NCI-H1694 treated with DMSO at 0.1 percent for 48 hours (cell line): ENCODE measurements around the gene SMIM43.
A peak's percentile ranks its signal among the peaks of the same experiment; 100 is the strongest.
"Not testable (repeated sequence)": the region's sequence is repeated elsewhere in the genome, so short reads cannot be mapped to it uniquely, and the experiment has no call there.

Source experiments
- DNase-seq: peaks from one replicate; lab custom pipeline; 2025; lab: John Stamatoyannopoulos, UW

Gene SMIM43

DNA sequence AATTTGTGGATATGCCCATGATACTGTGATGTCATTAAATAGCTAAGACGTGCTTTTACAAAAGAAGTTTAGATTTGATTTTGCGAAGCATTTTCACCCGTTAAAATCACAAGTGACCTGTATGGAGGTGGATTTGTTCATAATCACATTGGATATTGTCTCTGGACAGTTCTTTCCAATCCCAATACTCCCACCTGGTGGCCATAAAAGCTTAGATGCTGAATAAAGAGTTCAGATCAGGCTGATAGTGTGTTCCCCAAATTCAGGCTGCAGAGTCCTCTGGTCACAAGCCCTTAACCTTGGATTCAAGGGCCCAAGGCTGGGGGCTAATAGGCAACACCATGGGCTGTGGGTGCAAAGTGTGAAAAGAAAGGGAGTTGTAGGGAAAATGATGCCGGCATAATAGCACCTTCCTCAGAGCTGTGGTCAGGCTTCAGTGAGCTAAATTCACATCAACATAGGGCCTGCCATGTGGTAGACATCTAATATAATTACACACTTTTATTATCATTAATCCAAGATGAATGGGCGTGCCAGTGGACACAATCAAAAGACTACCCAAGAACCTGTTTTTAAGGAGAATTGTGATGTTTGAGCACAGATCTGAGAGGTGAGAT, 28.1 kb downstream of the SMIM43 start:
- DNase-seq, result no peak

DNA sequence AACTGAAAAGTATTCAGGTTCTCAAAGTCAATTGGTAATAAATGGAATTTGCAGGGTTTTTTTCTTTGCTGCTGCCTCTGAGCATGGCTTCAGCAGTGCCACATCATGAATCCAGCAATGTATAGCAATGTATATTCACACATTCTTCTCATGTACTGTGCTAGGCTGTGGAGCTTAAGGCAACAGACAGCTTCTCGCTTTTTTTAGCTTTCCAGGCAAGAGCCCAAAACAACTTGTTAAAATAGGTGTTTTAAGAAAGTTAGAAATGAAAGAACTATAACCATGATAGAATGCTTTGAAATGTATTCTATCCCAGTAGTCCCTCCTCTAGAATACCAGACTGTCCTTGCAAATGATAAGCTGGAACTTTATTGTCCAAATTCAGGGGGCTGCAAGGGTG, 30.4 kb downstream of the SMIM43 start:
- DNase-seq, result no peak

GRCh38 chr4:121733942-121734341, 31.0 kb downstream of the SMIM43 start:
- DNase-seq, result no peak

DNA sequence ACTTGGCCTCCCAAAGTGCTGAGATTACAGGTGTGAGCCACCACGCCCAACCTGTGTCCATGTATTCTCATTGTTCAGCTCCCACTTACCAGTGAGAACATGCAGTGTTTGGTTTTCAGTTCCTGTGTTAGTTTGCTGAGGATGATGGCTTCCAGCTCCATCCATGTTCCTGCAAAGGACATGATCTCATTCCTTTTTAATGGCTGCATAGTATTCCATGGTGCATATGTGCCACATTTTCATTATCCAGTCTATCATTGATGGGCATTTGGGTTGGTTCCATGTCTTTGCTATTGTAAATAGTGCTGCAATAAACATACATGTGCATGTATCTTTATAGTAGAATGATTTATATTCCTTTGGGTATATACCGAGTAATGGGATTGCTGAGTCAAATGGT, 35.2 kb downstream of the SMIM43 start:
- DNase-seq, result not testable (repeated sequence)

GRCh38 chr4:121728798-121729226, 36.2 kb downstream of the SMIM43 start:
- no peak for DNase-seq

- DNase-seq, result no peak
Measured at GRCh38 chr4:121728066-121728465, 36.9 kb downstream of the SMIM43 start.

- peak; percentile 11 for DNase-seq
Measured at GRCh38 chr4:121726642-121727268, 38.2 kb downstream of the SMIM43 start.

GRCh38 chr4:121724671-121725070, 40.3 kb downstream of the SMIM43 start:
- no peak for DNase-seq

GRCh38 chr4:121721700-121722099, 43.3 kb downstream of the SMIM43 start:
- no peak for DNase-seq

DNA sequence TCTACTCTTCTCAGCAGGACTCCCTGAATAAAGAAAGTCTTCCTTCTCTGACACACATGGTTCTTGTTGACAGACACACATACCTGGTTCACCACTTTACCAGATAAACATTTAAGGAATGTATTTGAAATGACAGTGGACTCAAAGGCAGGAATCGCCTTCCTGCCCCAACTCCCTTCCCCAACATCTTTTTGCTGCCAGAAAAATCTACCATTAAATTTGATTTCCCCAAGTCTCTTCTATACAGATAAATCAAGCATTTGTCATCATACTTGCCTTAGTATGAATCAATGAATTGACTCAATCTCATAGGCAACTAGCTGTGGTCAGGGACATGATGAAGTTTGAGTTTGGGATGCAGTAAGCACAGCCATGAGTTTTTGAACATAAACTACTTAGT, 44.9 kb downstream of the SMIM43 start:
- DNase-seq, result no peak

GRCh38 chr4:121717680-121718237, 47.2 kb downstream of the SMIM43 start:
- DNase-seq, result no peak

DNA sequence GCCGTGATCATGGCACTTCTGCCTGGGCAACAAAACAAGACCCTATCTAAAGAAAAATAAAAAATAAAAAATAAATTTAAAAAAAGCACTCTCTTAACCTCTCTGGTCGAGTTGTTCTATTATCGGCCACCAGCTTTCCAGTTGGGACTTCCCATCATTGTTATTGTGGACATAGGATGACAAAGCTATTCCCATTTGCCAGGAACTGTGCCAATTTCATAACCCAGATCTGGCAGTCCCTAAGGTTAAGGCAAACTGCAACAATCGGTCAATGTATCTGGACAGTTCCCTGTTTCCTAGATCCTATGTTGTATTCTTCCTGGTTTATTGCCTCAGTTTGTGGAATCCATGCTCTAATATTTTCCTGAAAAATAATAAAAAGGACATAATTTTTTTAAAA, 50.4 kb downstream of the SMIM43 start:
- no peak for DNase-seq

DNA sequence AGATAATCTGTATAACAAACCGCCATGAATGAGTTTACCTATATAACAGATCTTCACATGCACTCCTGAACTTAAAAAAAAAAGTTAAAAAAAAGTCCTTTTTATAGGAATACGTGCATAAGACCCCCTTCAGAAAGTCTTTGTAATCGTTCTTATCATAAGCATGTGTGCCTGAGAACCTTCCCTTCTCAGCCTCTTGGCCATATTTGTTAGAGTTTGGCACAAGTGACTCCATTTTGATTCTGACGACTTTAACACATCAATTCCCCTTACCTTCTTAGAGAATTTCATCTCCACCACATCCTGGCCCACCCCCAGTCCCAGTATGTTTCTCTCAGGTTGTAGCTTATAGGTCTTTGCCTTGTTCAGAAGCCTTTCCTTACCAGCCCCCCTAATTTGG, 52.2 kb downstream of the SMIM43 start:
- no peak for DNase-seq

DNA sequence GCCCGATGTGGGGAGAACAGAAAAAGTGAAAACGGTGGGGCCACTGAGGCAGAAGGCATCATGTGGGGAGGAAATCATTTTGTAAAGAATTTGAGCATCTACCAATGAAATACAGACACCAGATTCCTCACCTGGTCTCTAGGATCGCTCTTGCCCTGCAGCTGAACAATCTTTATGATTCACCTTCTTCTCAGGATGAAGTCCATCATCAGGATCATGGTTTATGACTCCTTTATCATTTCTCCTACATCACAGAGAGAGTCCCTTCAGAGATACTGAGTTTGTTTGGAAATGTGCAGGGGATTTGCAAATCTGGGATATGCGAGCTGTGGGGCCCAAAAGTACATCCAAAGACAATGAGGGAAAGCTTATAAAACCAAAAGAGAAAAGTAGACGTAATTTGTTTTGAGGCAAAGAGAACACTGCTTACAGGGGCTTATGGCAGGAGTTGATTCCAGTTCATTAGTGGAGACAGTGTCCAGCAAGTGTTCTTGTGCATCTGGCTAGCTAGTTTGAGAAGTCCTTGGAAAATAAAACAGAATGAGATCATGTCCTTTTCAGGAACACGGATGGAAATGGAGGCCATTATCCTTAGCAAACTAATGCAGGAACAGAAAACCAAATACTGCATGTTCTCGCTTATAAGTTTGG, 52.8 kb downstream of the SMIM43 start:
- no peak for DNase-seq

GRCh38 chr4:121711263-121712000, 53.5 kb downstream of the SMIM43 start:
- DNase-seq, result no peak

GRCh38 chr4:121709766-121710405, 55.1 kb downstream of the SMIM43 start:
- no peak for DNase-seq
